IMR-90 (cell line): Measurements from ENCODE around the gene GALNT6.

Experiments used
- BHLHE40 ChIP-seq: fragments of 150-350 bp; IDR thresholded peaks from 2 replicates; pipeline ENCODE4 v1.6.1; 2016; ENCODE audit warnings: mild to moderate bottlenecking, low read depth, low read length
- CEBPB ChIP-seq: IDR thresholded peaks from 2 replicates; pipeline ENCODE4 v1.6.1; 2012; ENCODE audit warnings: low read depth, low read length, improper control_type of control experiment
- CHD1 ChIP-seq: IDR thresholded peaks from 2 replicates; pipeline ENCODE4 v1.6.1; 2012; ENCODE audit warnings: low read depth, low read length, improper control_type of control experiment
- FOS ChIP-seq: fragments of 150-350 bp; IDR thresholded peaks from 2 replicates; pipeline ENCODE4 v1.6.1; 2016; ENCODE audit warnings: low read depth, low read length
- MAZ ChIP-seq: IDR thresholded peaks from 2 replicates; pipeline ENCODE4 v1.6.1; 2012; ENCODE audit warnings: low read depth, mild to moderate bottlenecking, low read length, improper control_type of control experiment, moderate library complexity, borderline replicate concordance
- MXI1 ChIP-seq: IDR thresholded peaks from 2 replicates; pipeline ENCODE4 v1.6.1; 2012; ENCODE audit warnings: low read depth, mild to moderate bottlenecking, low read length, moderate library complexity, borderline replicate concordance
- POLR2A ChIP-seq: IDR thresholded peaks from 2 replicates; pipeline ENCODE4 v1.6.1; 2012; ENCODE audit warnings: mild to moderate bottlenecking, low read depth, low read length
- RAD21 ChIP-seq: IDR thresholded peaks from 2 replicates; pipeline ENCODE4 v1.6.1; 2012; ENCODE audit warnings: low read length, improper control_type of control experiment
- RCOR1 ChIP-seq: IDR thresholded peaks from 2 replicates; pipeline ENCODE4 v1.6.1; 2012; ENCODE audit warnings: mild to moderate bottlenecking, low read length, improper control_type of control experiment; ENCODE audit not compliant: insufficient replicate concordance
- RFX5 ChIP-seq: IDR thresholded peaks from 2 replicates; pipeline ENCODE4 v1.8.0; 2012; ENCODE audit warnings: low read depth, mild to moderate bottlenecking, low read length, moderate library complexity
- SMC3 ChIP-seq: fragments of 150-350 bp; IDR thresholded peaks from 2 replicates; pipeline ENCODE4 v1.6.1; 2016; ENCODE audit warnings: low read depth, mild to moderate bottlenecking, antibody characterized with exemption, low read length, moderate library complexity
- TF ChIP-seq, protein P1 (sequence below): conservative IDR thresholded peaks from 2 replicates; pipeline ENCODE4 v1.5.1; 2012; ENCODE audit warnings: mild to moderate bottlenecking, low read depth, low read length, improper control_type of control experiment
- TF ChIP-seq, protein P2 (sequence below): fragments of 150-350 bp; IDR thresholded peaks from 2 replicates; pipeline ENCODE4 v1.6.1; 2016; ENCODE audit warnings: low read depth, mild to moderate bottlenecking, low read length, moderate library complexity, borderline replicate concordance
- TF ChIP-seq, protein P3 (sequence below): fragments of 150-350 bp; IDR thresholded peaks from 2 replicates; pipeline ENCODE4 v1.6.1; 2017; ENCODE audit warnings: mild to moderate bottlenecking, antibody characterized with exemption, low read length, low read depth

DNA sequence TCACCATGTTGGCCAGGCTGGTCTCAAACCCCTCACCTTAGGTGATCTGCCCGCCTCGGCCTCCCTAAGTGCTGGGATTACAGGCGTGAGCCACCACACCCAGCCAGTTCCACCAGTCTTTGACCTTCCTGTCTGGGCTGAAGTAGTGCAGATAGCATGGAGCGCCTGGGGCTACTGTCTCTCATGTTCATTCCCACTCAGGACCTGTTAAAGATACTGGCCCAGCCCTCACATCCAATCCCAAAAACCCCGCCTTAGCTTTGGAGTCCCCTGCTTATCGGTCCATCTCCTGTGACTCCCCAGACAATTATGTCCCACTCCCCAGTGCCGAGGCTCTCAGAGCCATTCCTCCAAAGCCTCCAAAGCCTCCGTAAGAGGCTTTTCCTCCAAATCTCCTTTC, 32.7 kb downstream of the GALNT6 start:
- TF ChIP-seq, protein P1, sequence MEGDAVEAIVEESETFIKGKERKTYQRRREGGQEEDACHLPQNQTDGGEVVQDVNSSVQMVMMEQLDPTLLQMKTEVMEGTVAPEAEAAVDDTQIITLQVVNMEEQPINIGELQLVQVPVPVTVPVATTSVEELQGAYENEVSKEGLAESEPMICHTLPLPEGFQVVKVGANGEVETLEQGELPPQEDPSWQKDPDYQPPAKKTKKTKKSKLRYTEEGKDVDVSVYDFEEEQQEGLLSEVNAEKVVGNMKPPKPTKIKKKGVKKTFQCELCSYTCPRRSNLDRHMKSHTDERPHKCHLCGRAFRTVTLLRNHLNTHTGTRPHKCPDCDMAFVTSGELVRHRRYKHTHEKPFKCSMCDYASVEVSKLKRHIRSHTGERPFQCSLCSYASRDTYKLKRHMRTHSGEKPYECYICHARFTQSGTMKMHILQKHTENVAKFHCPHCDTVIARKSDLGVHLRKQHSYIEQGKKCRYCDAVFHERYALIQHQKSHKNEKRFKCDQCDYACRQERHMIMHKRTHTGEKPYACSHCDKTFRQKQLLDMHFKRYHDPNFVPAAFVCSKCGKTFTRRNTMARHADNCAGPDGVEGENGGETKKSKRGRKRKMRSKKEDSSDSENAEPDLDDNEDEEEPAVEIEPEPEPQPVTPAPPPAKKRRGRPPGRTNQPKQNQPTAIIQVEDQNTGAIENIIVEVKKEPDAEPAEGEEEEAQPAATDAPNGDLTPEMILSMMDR, result no peak
- TF ChIP-seq POLR2A, result no peak
- TF ChIP-seq MXI1, result no peak
- TF ChIP-seq MAZ, result no peak
- no peak for TF ChIP-seq CEBPB
- TF ChIP-seq, protein P2, sequence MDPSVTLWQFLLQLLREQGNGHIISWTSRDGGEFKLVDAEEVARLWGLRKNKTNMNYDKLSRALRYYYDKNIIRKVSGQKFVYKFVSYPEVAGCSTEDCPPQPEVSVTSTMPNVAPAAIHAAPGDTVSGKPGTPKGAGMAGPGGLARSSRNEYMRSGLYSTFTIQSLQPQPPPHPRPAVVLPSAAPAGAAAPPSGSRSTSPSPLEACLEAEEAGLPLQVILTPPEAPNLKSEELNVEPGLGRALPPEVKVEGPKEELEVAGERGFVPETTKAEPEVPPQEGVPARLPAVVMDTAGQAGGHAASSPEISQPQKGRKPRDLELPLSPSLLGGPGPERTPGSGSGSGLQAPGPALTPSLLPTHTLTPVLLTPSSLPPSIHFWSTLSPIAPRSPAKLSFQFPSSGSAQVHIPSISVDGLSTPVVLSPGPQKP, result no peak
- no peak for TF ChIP-seq SMC3
- no peak for TF ChIP-seq CHD1
- no peak for TF ChIP-seq RAD21
- TF ChIP-seq RFX5, result no peak
- no peak for TF ChIP-seq RCOR1
- no peak for TF ChIP-seq FOS
- no peak for TF ChIP-seq BHLHE40
- TF ChIP-seq, protein P3, sequence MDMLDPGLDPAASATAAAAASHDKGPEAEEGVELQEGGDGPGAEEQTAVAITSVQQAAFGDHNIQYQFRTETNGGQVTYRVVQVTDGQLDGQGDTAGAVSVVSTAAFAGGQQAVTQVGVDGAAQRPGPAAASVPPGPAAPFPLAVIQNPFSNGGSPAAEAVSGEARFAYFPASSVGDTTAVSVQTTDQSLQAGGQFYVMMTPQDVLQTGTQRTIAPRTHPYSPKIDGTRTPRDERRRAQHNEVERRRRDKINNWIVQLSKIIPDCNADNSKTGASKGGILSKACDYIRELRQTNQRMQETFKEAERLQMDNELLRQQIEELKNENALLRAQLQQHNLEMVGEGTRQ, result no peak
